GM19238 (cell line): ENCODE data around the gene DOCK11.
"Not testable (repeated sequence)": the region's sequence is repeated elsewhere in the genome, so short reads cannot be mapped to it uniquely, and the experiment has no call there.

Source experiments
- DNase-seq: peaks from one replicate; pipeline ENCODE4 v3.0.0; 2011; ENCODE audit warnings: low spot score; ENCODE audit not compliant: insufficient read length

The DOCK11 gene

DNA sequence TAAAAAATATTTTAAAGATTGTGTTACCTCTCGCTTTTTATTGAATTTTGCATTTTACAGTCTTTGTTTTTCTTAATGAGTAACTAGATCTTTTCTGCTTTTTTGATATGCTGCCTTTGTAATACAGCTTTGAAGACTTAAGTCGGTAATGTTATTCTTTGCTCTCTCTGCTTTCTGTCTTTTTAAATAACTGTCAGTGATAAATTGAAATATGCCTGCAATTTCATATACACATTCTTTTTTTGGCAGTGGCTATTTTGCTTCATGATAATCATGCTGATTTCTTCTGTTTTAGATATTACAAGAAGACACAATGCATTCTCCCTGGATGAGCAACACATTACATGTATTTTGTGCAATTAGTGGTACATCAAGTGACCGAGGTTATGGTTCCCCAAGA is 189.8 kb downstream of the DOCK11 start:
- no peak for DNase-seq

DNA sequence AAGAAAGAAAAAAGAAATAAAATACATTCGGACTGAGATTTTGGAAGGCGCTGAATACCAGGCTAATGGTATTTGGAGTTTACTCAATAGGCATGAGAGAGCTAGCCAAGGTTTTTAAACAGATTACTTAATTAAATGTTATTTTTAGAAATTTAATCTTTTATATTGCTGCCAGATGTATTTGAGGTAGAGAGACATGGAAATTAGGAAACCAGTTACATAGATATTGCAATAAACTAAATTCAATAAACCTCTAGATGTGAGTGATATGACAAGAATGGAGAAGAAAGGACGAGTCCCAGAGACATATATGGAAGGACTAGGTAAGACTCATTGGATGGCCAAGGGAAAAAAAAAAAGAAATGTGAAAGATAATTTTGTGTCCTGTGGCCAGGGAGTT is 193.3 kb downstream of the DOCK11 start:
- DNase-seq = no peak

DNA sequence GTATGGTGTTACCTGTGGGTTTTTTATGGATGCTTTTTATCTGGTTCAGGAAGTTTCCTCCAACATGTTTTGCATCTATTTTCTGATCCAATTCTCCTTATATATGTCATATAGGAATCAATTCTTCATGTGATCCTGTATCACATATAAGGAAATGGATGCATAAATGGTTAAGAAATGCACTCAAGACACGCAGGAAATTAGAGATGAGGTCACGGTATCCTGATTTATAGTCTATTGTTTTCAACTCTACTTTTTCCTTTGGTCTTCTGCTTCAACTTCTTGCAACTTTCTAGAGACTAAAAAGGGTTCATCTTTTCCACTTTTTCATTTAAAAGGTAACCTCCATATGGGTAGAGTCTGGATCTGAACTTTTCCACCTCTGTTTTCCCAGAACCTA is 198.2 kb downstream of the DOCK11 start:
- no peak for DNase-seq

- no peak for DNase-seq
These were observed 199.0 kb downstream of the DOCK11 start for GRCh38 chrX:118694638-118695037.

DNA sequence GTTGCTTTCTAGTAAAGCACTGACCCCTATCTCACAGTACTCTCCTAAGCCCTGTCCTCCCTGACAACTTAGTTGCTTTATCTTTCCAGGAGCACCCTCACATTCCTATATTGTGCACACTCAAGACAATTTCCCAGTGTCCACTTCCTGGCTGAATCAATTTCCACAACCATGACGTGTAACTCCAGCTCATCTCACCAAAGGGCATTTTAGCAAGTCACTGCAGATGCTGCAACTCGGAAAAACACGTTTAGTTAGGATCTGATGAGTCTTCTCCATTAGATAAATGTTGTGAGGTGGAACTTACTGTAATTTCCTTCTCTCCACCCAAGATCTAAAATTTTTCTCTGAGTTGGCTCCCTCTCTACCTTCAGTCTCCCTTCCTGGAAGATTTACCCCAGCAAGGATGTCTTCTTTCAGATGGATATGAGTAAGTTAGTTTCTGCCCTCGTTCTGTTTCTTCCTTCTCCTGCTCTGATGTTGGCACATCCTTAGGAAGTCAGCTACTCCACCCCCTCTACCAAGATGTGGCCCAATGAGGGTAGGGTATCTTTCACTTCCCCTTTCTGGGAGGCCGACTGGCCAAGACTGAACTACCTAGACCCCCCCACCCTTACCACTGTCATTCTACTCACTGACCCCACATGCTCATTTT is 203.0 kb downstream of the DOCK11 start:
- no peak for DNase-seq

GRCh38 chrX:118702741-118703140 is 207.1 kb downstream of the DOCK11 start:
- no peak for DNase-seq

GRCh38 chrX:118706681-118707080 is 211.1 kb downstream of the DOCK11 start:
- DNase-seq = no peak

DNA sequence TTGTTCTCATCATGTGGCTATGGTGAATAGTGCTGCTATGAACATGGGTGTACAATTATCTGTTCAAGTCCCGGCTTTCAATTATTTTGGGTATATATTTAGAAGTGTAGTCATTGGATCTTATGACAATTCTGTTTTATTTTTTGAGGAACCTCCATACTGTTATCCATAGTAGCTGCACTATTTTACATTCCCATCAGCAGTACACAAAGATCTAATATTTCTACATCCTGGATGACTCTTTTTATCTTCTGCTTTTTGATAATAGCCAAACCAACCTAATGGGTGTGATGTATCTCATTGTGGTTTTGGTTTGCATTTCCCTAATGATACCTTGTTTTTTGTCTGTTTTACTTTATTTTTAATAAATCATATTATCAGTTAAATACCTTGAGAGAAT is 218.9 kb downstream of the DOCK11 start:
- no peak for DNase-seq

DNA sequence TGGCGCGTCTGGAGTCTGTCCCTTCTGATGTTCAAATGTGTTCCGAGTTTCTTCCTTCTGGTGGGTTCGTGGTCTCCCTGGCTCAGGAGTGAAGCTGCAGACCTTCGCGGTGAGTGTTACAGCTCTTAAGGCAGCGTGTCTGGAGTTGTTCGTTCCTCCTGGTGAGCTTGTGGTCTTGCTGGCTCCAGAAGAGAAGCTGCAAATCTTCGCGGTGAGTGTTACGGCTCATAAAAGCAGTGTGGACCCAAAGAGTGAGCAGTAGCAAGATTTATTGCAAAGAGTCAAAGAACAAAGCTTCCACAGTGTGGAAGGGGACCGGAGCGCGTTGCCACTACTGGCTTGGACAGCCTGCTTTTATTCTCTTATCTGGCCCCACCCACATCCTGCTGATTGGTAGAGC is 220.3 kb downstream of the DOCK11 start:
- DNase-seq = not testable (repeated sequence)

DNA sequence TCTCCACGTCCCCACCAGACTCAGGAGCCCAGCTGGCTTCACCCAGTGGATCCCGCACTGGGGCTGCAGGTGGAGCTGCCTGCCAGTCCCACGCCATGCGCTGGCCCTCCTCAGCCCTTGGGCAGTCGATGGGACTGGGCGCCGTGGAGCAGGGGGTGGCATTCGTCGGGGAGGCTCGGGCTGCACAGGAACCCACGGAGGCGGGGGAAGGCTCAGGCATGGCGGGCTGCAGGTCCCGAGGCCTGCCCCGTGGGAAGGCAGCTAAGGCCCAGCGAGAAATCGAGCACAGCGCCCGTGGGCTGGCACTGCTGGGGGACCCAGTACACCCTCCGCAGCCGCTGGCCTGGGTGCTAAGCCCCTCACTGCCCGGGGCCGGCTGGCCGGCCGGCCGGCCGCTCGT is 221.2 kb downstream of the DOCK11 start:
- not testable (repeated sequence) for DNase-seq

GRCh38 chrX:118717678-118718391 is 222.2 kb downstream of the DOCK11 start:
- no peak for DNase-seq

DNA sequence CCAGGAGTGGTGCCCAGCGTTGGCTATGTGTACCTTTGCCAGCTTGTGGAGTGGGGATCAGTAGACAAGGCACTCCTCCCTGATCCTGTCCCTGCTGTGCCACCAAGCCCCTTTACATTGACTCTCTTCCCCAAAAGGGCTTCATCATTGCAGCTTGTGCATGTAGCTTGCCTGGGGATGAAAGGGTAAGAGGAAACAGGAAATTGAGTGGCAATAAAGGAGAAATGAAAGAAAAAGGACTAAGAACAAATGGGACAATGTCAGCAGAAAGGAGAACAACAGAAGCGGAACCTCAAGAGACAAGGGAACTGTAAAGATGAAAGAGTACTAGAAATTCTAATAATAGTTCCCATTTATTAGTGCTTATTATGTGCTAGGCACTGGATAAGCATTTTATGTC is 223.1 kb downstream of the DOCK11 start:
- no peak for DNase-seq

DNA sequence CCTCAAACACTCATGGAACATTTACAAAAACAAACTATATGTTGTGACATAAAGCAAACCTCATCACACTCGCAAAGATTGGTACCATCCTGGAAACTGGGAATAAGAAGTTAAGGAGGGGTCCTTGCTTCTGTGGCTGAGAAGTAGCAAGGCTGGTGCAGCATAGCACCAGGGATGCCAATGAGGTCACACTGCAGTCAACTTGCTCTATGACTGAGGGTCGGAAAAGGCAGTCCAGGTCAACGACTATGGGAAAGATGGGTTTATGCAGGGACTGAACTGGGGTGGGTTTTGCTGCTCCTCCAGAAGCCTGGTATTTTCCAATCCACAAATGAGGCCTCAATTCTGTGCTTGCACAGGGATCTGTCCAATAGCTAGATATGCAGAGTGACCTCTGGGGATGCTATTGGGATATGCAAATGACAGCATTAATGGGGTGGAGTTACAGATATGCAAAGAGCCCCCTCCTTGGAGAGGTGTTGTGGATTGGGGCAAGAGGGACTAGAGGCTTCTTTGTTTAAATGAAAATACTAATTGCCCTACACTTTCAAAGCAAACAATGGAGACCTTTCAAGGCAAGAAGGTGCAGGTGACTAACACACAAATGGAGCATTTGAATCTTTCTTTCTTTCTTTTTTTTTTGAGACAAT is 224.6 kb downstream of the DOCK11 start:
- no peak for DNase-seq

DNA sequence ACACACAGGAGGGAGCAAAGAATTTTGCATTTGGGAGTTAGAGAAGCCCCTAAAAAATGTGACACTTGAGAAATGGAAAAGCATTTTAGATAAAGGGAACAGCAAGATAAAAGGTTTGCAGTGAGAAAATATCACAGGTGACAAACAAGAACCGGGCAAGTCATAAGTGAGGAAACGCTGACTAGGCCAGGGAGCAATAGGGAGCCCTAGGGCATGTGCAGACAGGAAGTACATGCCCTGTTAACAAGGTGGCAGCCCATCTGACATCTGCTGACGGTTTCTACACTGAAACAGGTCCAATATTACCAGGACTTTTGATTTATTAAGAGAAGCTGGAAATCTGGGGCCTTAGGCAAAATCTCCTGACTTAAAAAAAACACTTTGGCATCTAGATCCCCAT is 227.8 kb downstream of the DOCK11 start:
- DNase-seq = no peak

- DNase-seq = no peak
These were observed 228.8 kb downstream of the DOCK11 start for GRCh38 chrX:118724365-118724764.

DNA sequence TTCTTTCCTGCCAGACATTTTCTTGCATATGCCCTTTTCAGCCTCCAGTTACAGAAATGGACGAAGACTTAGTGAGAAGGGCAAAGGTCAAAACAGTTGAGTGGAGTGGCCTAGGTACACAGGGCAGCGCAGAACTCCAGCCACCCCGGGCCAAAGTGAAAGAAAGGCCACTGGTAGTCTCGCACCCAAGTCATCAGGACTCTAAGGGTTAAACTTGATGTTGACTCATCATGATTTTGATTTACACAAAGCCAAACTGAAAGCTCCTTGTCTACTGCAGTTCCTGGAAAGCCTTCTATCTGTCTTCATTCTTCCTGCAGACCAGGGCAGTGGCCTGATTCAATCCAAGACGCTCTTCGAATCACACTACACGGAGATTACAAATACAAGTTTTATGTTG is 229.2 kb downstream of the DOCK11 start:
- no peak for DNase-seq

- DNase-seq = no peak
These were observed 230.8 kb downstream of the DOCK11 start for GRCh38 chrX:118726396-118726795.

DNA sequence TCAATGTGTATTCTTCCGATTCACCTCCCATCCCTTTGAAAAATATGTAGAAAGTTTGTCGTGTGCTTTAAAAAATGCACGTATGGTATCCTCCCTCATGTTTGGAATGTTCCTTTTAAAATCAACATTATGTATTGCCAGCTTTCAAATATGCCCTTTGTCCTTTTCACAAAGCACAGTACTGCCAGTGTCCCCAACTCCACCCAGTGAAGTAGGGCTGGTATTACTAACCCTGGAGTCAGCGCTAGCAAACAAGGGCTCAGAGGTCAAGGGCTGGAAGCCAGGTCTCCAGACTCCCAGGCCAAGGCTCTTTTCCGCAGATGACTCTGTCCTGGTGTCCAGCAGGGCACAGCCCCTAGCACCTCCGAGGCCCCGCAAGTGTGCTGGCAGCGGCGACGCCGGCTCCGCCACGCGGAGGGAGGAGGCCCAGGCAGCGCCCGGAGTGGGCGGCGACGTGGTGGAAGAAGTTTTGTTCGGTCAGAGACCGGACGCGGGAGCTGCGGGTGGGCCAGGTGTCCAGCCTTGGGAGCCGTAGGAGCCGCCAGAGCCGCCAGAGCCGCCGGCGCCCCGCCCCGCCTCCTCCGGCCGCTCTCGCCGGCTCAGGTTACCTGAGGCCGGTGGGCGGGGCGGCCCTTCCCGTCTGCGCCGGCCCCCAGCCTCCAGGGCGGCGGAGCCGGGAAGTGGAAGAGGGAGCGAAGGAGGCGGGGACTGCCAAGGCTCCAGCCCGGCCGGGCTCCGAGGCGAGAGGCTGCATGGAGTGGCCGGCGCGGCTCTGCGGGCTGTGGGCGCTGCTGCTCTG is 231.5 kb downstream of the DOCK11 start, which contains the start of gene IL13RA1:
Gene IL13RA1, plus strand, starts transcription at position 720 of the 799 bp plus-strand sequence. Its CDS starts 33 bp downstream, at position 753.
- DNase-seq = no peak

DNA sequence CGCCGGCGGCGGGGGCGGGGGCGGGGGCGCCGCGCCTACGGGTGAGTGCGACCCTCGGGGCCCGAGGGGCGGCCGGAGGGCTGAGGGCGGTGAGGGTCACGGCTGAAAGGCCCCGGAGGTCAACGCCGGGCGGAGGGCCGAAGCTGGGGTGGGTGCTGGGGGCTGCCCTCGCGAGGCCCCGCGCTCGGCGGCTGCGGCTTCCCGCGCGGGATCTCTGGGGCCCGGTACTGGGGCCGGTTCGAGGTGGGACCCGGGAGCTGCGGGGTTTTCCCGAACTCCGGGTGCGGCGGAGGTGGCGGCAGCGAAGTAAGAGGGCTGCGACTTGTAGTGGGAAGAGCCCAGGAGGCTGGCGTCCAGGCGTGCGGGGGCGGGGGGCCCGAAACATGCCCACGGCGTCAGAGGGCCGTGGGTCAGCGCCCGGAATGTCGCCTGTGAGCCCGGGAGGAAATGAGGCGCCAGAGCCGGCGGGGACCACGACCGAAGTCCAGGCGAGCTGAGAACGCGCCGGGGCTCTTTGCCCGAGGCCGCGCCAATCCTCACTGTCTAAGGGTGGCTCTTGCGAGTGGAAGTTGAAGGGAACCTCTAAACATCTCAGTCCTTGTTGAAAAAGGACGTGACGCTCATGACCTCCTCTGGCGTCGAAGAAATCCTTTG is 232.2 kb downstream of the DOCK11 start:
- no peak for DNase-seq

DNA sequence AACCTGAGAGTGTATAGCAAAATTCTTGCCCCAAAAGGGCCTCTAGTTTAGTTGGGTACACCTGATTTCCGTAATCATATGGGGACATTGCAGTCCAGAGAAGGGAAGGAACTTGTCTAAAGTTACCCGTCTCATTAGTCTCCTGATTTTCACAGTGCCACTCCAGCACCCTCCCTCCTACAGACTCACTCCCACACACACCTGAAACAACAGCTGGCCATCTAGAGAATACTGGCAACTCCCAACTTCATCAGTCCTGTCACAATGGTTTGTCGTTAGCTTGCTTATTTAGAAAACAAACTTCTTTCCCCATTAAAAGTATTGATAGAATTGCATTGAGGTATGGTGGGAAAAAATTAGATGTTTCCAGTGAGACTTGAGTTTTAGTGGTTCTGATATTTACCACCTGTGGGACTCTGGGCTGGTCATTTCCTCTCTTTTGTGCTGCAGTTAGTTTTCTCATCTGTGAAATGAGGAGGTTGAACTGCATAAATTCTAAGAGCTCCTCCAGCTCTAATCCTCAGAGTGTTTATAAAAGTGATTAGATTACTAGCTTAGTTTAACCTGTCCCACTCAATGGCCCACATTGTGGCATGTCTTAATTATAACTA is 233.5 kb downstream of the DOCK11 start:
- DNase-seq = no peak
